ENCODE measurements around the gene SPTLC1.

The SPTLC1 gene

DNA sequence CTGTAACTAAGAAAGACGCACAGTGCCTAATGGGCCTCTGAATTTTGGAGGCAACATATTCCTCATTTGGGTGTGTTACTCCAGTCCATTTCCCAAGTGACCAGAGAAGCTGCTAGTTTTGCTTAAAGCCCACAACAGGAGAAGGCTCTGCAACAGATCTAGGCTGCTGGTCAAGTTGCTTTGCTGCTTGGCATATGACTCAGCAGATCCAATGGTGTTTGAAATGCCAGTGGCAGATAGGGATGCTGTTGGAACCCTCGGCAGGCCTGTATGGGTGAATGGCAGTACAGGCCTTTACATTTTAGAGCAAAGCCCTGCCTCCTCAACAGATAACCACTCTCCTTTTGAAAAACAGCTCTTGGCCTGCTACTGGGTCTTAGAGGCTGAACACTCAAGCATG is 129.0 kb downstream of the SPTLC1 start:
- H2AFZ ChIP-seq = no peak overlapping the region
- H3K4me1 ChIP-seq = no peaks in the 10 kb centered on the region
- no peak overlapping the region for H3K4me3 ChIP-seq (ENCODE audit: low read depth, low read length)
- no peaks in the 10 kb centered on the region for H3K9me3 ChIP-seq (ENCODE audit: control insufficient read depth, low read length)
- H3K36me3 ChIP-seq (ENCODE audit: control insufficient read depth, insufficient read depth, low read length) = no peaks in the 10 kb centered on the region
- no peaks in the 10 kb centered on the region for H3K27me3 ChIP-seq (ENCODE audit: control insufficient read depth, insufficient read depth, low read length)
- TF ChIP-seq CTCF (IDR thresholded peaks at IDR 0.05) = no peak
- no peak overlapping the region for H3K4me2 ChIP-seq (ENCODE audit: low read length)
- H3K9ac ChIP-seq = no peak overlapping the region
- H3K79me2 ChIP-seq = no peaks in the 10 kb centered on the region
- H3K27ac ChIP-seq = no peak overlapping the region

- Histone ChIP-seq H3K4me1 (no peaks in the 10 kb centered on the region), H3K27me3 (ENCODE audit: control insufficient read depth, insufficient read depth, low read length) (no peaks in the 10 kb centered on the region), H3K79me2 (no peaks in the 10 kb centered on the region), H3K9me3 (ENCODE audit: control insufficient read depth, low read length) (no peaks in the 10 kb centered on the region), H3K36me3 (ENCODE audit: control insufficient read depth, insufficient read depth, low read length) (no peaks in the 10 kb centered on the region), H3K4me2 (ENCODE audit: low read length) (no peak overlapping the region), H3K9ac (no peak overlapping the region), H2AFZ (no peak overlapping the region), H3K4me3 (ENCODE audit: low read depth, low read length) (no peak overlapping the region), H3K27ac (no peak overlapping the region)
- TF ChIP-seq CTCF (IDR thresholded peaks at IDR 0.05) = no peak
Observed at GRCh38 chr9:91985692-91986091, 129.5 kb downstream of the SPTLC1 start.
